Activated naive CD8-positive, alpha-beta T cell treated with anti-CD3 and anti-CD28 coated beads, Interleukin-2, amount 50 U/mL, for 16 hours (primary cell): ENCODE measurements around the gene PCDH8.

ENCODE experiments used
- DNase-seq: peaks from one replicate; pipeline ENCODE4 v3.0.0-alpha.2; 2020; ENCODE audit warnings: low read depth, low spot score

PCDH8 gene

DNA sequence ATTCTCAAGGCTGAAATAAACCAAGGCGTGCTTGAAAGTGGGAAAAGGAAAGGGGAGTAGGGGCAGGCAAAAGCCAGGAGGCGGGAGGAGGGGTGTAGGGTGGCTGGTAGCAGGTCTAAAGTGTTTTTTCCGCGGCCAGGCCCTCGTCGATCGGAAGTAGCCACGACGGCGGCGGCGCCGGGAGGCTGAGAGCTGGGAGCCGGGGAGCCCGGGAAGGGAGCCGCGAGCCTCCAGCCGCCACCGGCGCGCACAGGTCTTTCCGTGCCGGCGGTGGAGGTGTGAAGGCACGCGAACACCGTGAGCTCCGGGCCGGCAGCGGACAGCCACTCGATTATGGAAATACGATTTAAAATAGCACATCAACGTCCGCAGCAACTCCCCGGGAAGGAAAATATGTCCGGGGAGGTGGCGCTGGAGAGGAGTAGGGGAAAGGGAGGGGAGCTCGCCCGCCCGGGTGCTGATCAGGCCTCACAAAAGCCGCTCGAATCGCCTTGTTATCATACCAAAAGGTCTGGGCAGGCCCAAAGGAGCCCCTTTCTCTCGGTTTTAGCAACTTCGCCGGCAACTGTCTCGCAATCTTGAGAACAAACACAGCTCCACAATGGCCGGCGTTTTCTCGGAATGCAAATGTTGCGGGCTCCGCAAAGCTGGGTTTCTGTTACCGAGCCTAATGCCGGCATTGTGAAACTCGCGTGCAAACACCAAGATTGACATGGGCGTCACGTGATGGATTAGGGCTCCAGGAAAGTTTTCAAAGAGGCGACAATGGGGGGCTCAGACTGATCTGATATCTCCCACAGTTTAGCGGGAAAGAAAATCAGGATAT lies 2.9 kb upstream of the PCDH8 start:
- no peak for DNase-seq

DNA sequence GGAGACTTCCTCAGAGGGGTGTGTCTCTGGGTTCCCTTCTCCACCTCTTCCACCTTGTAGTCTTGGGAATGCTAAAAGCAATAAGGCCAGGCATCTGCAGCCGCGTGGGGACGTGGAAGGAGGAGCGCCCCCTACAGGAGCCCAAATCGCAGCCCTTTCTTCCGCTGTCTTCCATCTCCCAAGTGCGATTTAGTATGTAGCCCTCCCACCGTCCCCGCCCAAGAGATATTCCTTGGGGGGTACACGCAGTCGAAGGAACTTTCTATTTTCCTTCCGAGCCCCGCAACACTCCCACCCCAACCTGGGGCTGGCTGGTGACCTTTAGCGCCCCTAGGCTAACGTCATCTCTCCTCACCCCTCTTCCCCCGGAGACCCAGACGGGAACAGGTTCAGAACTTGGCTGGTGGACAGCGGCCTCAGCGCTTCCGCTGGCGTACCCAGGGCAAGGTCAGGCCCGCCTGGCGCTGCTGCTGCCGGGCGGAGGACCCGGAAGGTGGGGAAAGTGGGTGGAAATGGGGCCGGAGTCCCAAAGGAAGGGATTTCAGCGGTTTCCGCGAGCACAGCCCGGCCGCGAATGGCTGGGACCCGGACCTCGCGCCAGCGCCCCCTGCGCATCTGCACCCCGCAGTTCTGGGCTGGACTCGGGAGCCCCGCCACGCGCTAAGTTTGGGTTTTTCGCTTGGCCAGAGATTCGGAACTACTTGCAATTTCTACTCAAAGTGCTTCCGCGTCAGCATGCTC lies 2.1 kb upstream of the PCDH8 start:
- DNase-seq, result no peak

DNA sequence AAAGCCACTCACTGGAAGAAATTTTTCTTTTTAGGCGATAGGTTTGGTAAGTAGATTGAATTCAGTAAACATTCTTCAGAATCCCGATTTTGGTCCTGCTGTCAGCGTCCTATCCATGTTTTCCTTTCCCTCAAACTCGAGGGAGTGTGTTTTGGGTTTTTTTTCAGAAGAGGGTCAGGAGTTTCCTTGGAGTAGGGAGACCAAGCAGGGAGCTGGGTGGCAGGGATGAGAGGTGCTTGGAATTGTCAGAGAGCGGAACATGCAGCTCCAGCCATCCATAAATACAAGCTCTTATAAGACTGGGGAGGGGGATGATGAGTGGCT lies 1.6 kb upstream of the PCDH8 start:
- no peak for DNase-seq

DNA sequence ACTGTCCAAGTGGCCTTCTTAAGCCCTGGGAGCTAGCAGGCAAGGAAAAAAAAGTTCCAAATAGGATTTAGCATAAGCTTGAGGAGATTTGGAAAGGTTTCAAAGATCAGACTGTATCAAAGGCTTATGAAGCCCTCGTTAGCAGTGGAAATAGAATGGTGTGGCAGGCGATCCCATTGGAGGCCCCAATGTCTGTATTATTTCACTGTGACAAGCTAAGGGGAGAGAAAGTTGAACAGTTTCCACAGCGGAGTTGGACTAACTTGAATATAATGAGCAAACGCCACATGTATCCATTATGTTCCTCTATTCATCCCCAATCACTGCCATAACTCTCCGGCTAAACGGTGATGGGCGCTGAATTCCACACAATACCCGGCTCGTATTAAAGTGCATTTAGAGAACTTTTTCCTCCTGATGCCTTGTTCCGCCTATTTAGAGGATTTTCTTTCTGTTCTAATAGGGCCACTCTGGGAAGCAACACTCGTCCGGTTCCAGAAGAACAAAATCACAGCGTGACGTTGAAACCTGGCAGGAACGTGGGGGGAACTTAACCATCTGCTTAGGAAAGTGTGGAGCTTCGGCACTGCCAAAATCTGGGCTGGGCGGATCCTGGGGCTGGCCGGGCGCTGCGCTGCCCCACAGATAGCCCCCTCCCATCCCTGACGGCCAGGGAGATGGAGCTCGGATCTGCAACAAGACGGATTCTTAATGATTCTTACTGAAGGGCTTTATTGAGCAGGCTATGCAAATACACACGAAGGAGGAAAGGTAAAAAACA lies 1.0 kb upstream of the PCDH8 start:
- no peak for DNase-seq

DNA sequence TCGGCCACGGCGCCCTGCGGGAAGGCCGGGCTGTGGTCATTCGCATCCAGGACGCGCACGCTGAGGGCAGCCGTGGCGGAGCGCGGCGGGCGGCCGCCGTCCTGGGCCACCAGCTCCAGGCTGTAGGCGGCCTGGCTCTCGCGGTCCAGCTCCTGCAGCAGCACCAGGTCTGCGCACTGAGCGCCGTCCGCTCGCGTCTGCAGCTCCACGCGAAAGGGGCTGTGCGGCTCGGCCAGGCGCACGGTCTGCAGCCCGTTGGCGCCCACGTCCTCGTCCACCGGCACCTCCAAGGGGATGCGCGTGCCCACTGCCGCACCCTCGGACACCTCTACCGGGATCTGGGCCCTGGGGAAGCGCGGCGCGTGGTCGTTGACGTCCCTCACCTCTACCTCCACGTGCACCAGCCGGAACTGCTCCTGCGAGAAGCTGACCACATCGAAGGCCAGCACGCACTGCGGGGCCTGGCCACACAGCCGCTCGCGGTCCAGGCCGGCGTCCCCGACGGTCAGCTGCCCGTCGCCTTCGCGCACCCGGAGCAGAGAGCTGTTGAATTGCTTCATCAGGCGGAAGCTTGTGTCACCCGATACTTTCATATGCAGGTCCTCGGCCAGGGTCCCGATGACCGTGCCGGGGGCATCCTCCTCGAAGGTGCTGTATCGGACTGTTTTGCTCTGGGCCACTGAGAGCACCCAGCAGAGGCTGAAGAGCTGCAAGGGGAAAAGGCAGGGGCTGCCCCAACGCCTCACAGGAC lies 583 bp downstream of the PCDH8 start:
- DNase-seq, result no peak

DNA sequence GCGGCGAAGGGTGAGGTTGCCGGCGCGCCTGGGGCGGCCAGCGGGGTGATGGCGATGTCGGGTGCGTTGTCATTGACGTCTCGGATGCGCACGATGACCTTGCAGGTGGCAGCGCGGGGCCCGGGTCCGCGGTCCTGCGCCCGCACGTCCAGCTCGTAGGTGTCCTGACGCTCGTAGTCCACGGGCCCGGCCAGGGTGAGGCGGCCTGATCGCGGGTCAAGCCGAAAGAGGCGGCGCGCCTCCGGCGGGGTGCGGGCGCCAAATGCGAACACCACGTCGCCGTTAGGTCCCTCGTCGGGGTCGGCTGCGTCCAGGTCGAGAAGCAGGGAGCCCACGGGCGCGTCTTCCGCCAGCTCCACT lies 1.1 kb downstream of the PCDH8 start:
- no peak for DNase-seq

DNA sequence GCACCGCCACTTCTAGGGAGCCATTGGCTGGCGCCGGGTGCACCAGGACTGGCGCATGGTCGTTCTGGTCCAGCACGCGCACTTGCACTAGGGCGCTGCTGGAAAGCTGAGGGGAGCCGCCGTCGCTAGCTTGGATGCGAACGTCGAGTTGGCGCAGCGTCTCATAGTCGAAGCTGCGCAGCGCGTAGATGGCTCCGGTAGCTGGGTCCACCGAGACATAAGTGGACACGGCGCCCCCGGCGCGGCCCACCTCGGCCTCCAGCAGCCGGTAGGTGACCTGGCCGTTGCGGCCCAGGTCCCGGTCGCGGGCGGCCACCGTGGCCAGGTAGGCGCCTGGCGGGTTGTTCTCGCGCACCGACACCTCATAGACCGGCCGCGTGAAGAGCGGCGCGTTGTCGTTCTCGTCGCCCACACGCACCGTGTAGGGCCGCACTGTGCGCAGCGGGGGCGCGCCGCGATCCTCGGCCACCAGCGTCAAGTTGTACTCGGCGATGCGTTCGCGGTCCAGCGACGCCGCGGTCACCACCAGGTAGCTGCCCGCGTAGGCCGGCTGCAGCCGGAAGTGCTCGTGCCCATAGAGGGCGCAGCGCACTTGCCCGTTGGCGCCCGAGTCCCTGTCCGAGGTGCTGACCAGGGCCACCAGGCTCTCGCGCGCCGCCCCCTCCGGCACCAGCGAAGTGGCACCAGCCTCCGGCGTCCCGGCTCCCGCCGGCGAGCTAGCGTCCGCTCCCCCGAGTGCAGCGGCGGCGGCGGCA lies 1.7 kb downstream of the PCDH8 start:
- no peak for DNase-seq

DNA sequence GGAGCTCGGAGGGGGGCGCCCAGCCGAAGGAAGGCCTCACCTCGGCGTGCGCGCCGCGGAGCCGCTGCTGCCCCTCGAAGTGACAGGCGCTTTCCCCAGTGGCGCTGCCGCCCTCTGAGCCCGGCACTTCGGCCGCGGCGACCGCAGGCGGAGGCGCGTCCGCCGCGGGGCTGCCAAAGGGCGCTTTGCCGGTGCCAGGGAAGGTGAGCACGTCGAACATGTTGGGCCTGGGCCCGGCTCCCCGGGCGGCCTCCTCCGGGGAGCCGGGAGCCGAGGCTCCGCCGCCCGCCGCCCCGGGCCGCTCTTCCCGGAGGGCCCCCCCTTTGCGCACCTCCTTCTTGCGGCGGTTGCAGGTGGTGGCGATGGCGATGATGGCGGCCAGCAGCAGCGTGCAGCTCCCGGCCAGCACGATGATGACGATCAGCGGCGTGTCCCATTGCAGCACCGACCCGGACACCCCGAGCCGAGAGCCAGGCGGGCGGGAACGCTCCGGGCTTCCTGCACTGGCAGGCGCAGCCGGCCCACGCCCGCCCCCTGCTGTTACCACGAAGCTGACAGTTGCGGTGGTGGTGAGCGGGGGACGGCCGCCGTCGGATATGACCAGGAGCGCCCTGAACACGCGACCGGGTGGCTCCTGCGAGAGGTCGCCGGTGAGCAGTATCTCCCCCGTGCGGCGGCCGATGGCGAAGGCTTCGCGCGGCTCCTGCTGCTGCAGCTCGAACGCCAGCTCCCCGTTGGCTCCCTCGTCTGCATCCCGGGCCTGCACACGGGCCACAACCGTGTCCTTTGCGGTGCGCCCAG lies 2.5 kb downstream of the PCDH8 start:
- no peak for DNase-seq

DNA sequence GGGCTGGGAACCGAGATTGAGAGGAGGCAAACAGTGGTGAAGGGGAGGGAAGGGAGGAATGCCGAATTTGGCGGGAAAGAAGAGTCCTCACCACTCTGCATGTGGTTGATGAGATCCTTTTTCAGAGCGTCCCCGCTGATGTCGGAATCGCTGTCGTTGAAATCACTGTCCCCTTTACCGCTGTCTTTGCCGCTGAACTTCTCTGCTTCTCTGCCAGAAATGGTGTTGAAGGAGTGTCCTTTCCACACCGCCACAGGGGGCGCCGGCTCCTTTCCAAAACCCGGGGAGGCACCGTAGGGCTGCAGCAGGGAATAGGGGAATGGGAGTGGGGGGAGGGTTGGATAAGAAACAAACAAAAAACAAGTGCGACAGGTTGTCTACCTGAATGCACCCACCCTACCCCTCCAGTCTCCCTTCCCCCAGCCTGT lies 3.1 kb downstream of the PCDH8 start:
- no peak for DNase-seq

DNA sequence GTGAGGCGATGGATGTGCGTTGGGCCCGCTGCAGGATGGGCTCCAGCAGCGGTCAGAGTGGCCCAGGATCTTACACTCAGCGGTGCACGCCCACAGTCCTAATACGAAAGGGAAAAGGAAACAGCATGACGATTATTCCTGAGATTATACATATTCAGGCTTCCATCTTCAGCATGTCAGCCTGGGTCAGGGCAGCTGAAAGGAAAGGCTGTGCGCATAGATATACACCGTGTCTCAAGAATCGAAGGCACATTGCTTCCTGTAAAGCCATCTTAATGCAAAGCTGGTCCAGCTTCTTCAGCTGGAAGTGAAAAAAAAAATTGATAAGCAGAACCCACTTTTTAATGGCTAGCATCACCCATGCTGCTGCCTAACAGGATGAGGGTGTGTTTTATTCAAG lies 3.6 kb downstream of the PCDH8 start:
- DNase-seq, result no peak

DNA sequence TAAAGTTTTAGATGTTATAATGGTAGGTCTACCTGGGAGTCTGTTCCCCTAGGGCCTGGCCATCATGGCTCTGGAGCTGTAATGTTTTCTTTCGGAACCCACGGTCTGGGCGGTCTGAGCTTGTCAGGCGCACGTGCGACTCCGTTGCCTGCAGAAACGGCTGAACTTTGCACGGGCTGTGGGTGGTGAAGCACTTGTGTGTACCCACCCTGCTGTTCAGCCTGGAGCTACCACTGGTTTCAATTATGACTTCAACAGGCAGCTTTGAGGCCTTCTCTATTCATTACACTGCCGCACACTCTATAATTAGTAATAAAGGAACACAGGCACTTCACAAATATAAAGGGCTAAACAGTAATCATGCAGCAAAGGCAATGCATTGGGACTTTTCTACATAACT lies 6.0 kb downstream of the PCDH8 start:
- DNase-seq, result no peak

DNA sequence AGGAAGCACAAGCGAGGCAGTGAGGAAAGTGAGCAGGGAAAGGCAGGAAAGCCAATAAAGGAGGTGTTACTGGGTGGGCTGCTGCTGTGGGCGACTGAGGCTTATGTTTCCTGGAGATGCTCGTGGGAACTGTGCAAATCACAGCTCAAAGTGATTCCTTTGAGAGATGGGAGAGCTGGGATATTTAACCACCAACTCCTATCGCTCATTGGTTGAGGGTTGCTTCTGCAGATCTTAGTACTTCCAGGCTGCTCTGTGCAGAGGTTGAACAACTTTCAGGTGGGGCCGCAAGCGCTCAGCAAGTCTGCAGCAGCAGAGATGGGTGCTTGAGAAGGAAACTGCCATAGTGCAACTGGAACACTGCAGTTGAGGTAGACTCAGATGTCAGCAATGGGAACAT lies 8.4 kb downstream of the PCDH8 start:
- no peak for DNase-seq

DNA sequence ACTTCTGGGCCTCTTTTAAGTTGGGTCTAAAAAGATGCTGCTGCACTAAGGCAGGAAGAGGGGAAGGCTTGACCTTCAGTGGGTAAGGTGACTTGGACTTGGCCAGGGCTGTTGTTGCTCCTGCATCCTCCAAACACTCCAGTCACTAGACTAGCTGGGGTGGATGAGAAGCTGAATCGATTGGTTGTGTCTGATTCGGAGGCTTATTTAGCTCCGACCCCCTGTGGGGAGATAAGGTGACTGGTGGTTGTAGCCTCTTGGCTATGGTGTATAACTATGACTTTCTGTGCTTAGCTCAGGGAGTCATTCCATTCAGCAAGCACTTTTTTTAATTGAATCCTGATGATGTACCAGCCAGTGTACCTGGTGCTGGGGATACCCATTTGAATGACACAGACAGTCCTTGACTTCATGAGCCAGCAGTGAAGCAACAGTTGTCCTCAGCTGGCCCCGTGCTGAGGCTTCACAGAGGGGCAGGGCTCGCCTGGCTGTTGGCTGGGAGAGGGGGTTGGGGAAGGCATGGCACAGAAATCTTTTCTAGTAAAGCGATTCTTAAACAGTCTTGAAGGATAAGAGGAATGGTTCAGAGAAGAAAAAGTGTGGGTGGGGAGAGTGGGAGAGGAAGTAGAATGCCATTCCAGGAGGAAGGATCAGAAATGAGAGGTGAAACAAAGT lies 9.9 kb downstream of the PCDH8 start:
- DNase-seq, result no peak

DNA sequence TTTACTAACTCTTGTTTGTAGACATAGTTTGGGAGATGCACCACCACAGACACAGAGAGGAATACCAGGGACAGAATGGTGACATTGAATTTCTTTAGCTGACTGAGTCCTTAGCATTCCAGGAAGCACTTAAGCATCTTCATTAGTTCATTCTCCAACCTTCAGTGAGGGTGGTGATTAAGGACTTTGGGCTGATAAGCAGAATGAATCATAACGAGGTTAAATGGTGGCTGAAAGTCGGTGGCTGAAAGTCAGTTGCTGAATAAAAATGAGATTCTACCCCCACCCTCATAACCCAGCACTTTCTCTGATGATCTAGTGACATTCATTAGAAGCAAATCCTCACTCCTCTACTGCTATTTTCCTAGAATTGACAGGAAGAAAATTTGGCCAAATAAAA lies 10.6 kb downstream of the PCDH8 start:
- no peak for DNase-seq

DNA sequence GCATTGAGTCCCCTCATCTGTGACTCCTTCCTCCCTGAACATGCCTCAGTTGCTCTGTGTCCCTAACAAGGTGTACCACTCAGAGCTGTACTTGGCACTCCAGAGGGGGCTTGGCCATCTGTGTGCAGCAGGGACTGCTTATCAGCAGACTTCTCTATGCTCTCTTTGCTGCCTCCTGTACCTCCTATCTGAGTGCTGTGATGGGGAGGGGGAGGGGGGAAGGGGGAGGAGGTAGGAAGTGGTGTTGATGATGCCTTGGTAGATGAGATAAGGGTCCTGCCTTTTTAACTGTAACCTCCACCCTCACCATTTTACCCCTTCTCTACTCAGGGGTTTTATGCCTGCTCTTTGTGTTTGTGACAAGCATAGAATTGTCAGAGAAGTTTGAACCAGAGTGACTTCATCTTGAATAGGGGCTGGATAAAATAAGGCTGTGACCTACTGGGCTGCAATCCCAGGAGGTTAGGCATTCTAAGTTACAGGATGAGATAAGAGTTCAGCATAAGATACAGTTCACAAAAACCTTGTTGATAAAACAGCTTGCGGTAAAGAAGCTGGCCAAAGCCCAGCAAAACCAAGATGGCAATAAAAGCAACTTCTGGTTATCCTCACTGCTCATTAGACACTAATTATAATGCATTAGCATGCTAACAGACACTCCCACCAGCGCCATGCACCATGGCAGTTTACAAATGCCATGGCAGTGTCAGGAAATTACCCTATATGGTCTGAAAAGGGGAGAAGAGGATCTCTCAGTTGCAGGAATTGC lies 13.2 kb downstream of the PCDH8 start:
- no peak for DNase-seq

DNA sequence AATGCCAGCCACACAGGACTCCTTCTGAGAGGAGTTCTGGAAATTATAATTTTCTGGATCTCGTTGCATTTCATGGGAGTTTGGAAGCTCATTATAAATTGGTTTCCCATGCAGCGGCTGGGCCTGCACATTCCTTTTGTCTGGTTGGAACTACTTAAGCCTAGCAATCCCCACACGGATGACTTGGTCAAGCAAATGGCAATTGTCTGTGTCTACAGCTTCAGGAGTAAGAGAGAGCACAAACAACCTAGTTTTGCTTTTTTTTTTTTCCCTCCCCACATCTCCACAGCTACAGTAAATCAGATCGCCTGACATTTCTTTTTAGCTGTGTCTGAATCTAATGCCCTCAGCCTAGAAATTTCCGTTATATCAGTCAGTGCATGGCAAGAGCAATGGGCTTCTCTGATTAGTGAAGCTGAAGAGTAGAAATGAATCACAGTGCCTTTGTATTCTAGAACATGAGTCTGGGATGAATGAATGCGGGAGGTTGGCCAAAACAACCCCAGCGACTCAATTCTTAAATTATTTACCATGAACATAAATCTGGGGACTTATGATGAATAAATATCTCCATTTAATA lies 15.1 kb downstream of the PCDH8 start:
- no peak for DNase-seq

DNA sequence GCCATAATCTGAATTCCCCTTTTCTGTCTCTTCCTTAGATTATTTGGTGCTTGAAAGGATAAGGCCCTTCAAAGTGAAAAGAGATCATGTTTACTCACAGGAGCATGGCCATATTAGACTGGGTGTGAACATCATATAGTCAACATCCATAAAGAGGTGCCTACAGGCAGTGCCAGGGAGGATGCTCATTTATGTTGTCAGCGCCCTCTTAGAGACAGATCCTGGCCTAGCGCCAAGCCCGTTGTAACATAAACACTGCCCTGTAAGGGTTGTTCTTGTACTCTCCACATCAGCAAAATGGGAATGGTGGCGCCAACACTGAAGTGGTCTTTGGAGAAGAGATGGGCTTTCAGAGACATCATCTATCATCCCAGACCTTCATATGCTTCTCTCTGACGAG lies 16.1 kb downstream of the PCDH8 start:
- no peak for DNase-seq

DNA sequence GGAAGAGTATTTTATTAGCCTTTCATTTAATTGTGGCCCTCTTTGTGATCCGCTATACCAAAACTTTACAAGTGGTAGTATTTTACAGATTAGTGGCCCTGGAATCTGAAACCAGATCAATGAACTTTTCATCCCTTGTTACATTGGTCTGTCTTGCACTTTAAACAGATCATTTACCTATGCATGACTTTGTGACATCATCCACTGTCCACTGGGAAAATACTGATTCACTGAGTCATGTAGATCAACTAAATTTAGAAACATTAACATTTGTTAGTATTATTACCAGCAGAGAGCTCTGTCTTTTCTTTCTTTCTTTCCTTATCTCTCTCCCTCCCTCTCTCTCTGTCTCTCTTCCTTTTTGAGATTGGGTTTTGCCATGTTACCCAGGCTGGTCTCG lies 17.5 kb downstream of the PCDH8 start:
- no peak for DNase-seq

DNA sequence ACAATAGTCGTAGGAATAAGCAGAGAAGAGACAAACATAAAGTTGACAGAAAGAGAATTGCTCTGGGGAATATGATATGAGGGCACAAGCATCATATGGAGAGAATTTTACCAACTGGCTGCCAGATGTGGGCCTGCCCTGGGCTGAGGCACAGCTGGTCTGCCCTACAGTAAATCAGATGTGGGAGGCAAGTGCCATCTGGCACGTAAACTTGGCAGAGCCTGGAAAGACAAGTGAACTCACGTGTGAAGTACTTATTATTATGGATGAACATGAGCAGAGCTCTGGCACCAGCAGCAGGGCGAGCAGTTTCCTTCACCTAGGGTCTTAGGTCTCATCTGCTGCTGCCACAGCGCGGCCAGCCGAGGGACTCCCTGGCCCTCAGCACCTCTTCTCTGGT lies 20.6 kb downstream of the PCDH8 start:
- DNase-seq, result no peak
